Upper lobe of left lung (tissue), 6 donors: ENCODE results near the gene RNF126. TPM values are rescaled to one million over a fixed set of nuclear protein-coding genes. Genes with fewer than 3 reads are reported as not detected.
"Not testable (repeated sequence)": the region's sequence is repeated elsewhere in the genome, so short reads cannot be mapped to it uniquely, and the experiment has no call there.

Experiments
- ATAC-seq, 2 donors: fragments of 200-7000 bp; cut with Tn5 transposase; one replicate each; pipeline ENCODE4 v1.9.1; 2022; ENCODE audit warnings: mild to moderate bottlenecking in 2 of 2, moderate library complexity in 2 of 2; ENCODE audit not compliant: low FRiP score in 2 of 2
- DNase-seq, 2 donors: peaks; one replicate each; pipeline ENCODE4 v3.0.0-alpha.2; 2019 to 2020
- H3K27ac ChIP-seq, 4 donors: fragments of 200-600 bp; sonication (generic); one replicate each; pipeline ENCODE4 v1.5.1; 2016 to 2019
- H3K27me3 ChIP-seq, 4 donors: fragments of 200-600 bp; sonication (generic); one replicate each; pipeline ENCODE4 v1.5.1; 2017 to 2019
- H3K36me3 ChIP-seq, 4 donors: fragments of 200-600 bp; sonication (generic); one replicate each; pipeline ENCODE4 v1.5.1; 2016 to 2019
- H3K4me1 ChIP-seq, 4 donors: fragments of 200-600 bp; sonication (generic); one replicate each; pipeline ENCODE4 v1.5.1; 2018 to 2019
- H3K4me3 ChIP-seq, 4 donors: fragments of 200-600 bp; sonication (generic); one replicate each; pipeline ENCODE4 v1.5.1; 2017 to 2019; ENCODE audit warnings: mild to moderate bottlenecking in 2 of 4, moderate library complexity in 1 of 4
- H3K9me3 ChIP-seq, 4 donors: fragments of 200-600 bp; sonication (generic); one replicate each; pipeline ENCODE4 v1.5.1; 2018 to 2019
- CTCF ChIP-seq, 6 experiments: fragments of 450-650 bp in 4 of 6; fragments of 200-600 bp in 2 of 6; sonication (generic) in 2 of 6; IDR thresholded peaks; one replicate each; pipeline ENCODE4 v1.5.1; 2016 to 2019; ENCODE audit warnings: antibody characterized with exemption in 6 of 6
- EP300 ChIP-seq, 4 donors: sonication (generic); formaldehyde crosslinking; IDR thresholded peaks; one replicate each; pipeline ENCODE4 v1.5.1; 2017; ENCODE audit warnings: antibody characterized with exemption in 4 of 4, control low read depth in 2 of 4
- POLR2A ChIP-seq, 4 donors: fragments of 450-650 bp; IDR thresholded peaks; one replicate each; pipeline ENCODE4 v1.5.1; 2016 to 2017; ENCODE audit warnings: antibody characterized with exemption in 4 of 4, mild to moderate bottlenecking in 2 of 4
- POLR2AphosphoS5 ChIP-seq, 2 donors: sonication (generic); formaldehyde crosslinking; IDR thresholded peaks; one replicate each; pipeline ENCODE4 v1.5.1; 2017; ENCODE audit warnings: antibody characterized with exemption in 2 of 2
- WGBS, 2 donors: methylation state at CpG; one replicate each; pipeline ENCODE4 v1.1.5; 2017 to 2018; 5-methylcytosine and 5-hydroxymethylcytosine counted together
- total RNA-seq, 6 donors: library from RNA; depleted of rRNA in 4 of 6; stranded (reverse); fragments of >200 nt in 4 of 6; gene quantifications; one replicate each; pipeline versions ENCODE4 v1.1.0 to v1.2.1, GENCODE V29; 2016 to 2021
- donor health status: DM: no; HTN: no; CAD: no; lungs with moderate emphysema.
- donor health status: DM: no; HTN: yes; CAD: no; lungs with severe emphysema.

The RNF126 gene
- total RNA-seq, 6 donors from 2014 or later: 36.7 to 106 (median 66.3) TPM

- ATAC-seq: no peak
- Histone ChIP-seq H3K36me3 (peaks cover 12 to 82% (median 69%) of the 10 kb centered on the region in 4 donors), H3K4me1 (no peaks in the 10 kb centered on the region), H3K4me3 (no peak overlapping the region), H3K9me3 (no peaks in the 10 kb centered on the region), H3K27ac (no peak overlapping the region), H3K27me3 (no peaks in the 10 kb centered on the region)
- DNase-seq: peak in 1 of 2 donors; percentile 80
- TF ChIP-seq CTCF (IDR thresholded peaks at IDR 0.05) (no peak), POLR2AphosphoS5 (IDR thresholded peaks at IDR 0.05) (no peak), EP300 (IDR thresholded peaks at IDR 0.05) (no peak), POLR2A (IDR thresholded peaks at IDR 0.05) (no peak)
- WGBS, 2 donors: 94 to 95% methylated on average over 27 to 44 of the region's 44 CpGs
Measured at GRCh38 chr19:623175-623916, 39.7 kb downstream of the RNF126 start.

GRCh38 chr19:622666-623065, 40.3 kb downstream of the RNF126 start:
- no peak for ATAC-seq
- Histone ChIP-seq H3K4me1 (no peaks in the 10 kb centered on the region), H3K27me3 (no peaks in the 10 kb centered on the region), H3K9me3 (no peaks in the 10 kb centered on the region), H3K36me3 (peaks cover 16 to 83% (median 70%) of the 10 kb centered on the region in 4 donors), H3K27ac (no peak overlapping the region), H3K4me3 (no peak overlapping the region)
- DNase-seq: peak in 1 of 2 donors; percentile 81
- 95 to 96% methylated on average over 21 to 37 of the region's 37 CpGs for WGBS, 2 donors
- TF ChIP-seq POLR2AphosphoS5 (IDR thresholded peaks at IDR 0.05) (no peak), EP300 (IDR thresholded peaks at IDR 0.05) (no peak), CTCF (IDR thresholded peaks at IDR 0.05) (no peak), POLR2A (IDR thresholded peaks at IDR 0.05) (no peak)

GRCh38 chr19:621819-622218, 41.2 kb downstream of the RNF126 start:
- Histone ChIP-seq H3K4me3 (no peak overlapping the region), H3K36me3 (peaks cover 16 to 92% (median 74%) of the 10 kb centered on the region in 4 donors), H3K27me3 (no peaks in the 10 kb centered on the region), H3K4me1 (peaks cover 0 to under 1% (median 0%) of the 10 kb centered on the region in 4 donors), H3K9me3 (no peaks in the 10 kb centered on the region), H3K27ac (no peak overlapping the region)
- 100% methylated on average over 3 to 10 of the region's 24 CpGs for WGBS, 2 donors
- no peak for ATAC-seq
- TF ChIP-seq EP300 (IDR thresholded peaks at IDR 0.05) (no peak), POLR2AphosphoS5 (IDR thresholded peaks at IDR 0.05) (no peak), POLR2A (IDR thresholded peaks at IDR 0.05) (no peak), CTCF (IDR thresholded peaks at IDR 0.05) (no peak)
- peak in 1 of 2 donors; percentile 59 for DNase-seq

GRCh38 chr19:621191-621590, 41.8 kb downstream of the RNF126 start:
- not testable (repeated sequence) for ATAC-seq, H3K27me3 ChIP-seq, H3K4me3 ChIP-seq, H3K4me1 ChIP-seq, H3K27ac ChIP-seq, H3K9me3 ChIP-seq, DNase-seq
- 97 to 98% methylated on average over 37 to 45 of the region's 48 CpGs for WGBS, 2 donors
- H3K36me3 ChIP-seq: peaks cover 16 to 94% (median 75%) of the 10 kb centered on the region in 4 donors

- peaks cover 16 to 86% (median 70%) of the 10 kb centered on the region in 4 donors for H3K36me3 ChIP-seq
- WGBS, 2 donors: 95 to 96% methylated on average over 41 of the region's 51 CpGs
- peaks cover 0 to 12% (median 2%) of the 10 kb centered on the region in 4 donors for H3K4me1 ChIP-seq
- no peak overlapping the region for H3K27ac ChIP-seq
- peak in 1 of 2 donors; percentile 70 for DNase-seq
- no peak overlapping the region for H3K4me3 ChIP-seq
- TF ChIP-seq POLR2AphosphoS5 (IDR thresholded peaks at IDR 0.05) (no peak), CTCF (IDR thresholded peaks at IDR 0.05) (no peak), EP300 (IDR thresholded peaks at IDR 0.05) (no peak), POLR2A (IDR thresholded peaks at IDR 0.05) (no peak)
- H3K9me3 ChIP-seq: no peaks in the 10 kb centered on the region
- no peak for ATAC-seq
- H3K27me3 ChIP-seq: peaks cover 0 to 7% (median 0%) of the 10 kb centered on the region in 4 donors
Measured at GRCh38 chr19:620166-620862, 42.7 kb downstream of the RNF126 start.
